ENCODE results near the gene MCC. TPM values are rescaled to one million over a fixed set of nuclear protein-coding genes. Genes with fewer than 3 reads are reported as not detected.

The MCC gene
- total and polyA plus RNA-seq, 12 donors = 4.2 to 34.1 (median 25.2) TPM

GRCh38 chr5:113264046-113264445, 224.2 kb downstream of the MCC start:
- Histone ChIP-seq H3K4me3 (no peak overlapping the region), H3K27ac (no peak overlapping the region), H3K36me3 (no peaks in the 10 kb centered on the region), H3K9me3 (no peaks in the 10 kb centered on the region), H3K4me1 (peaks cover 0 to 58% (median 19%) of the 10 kb centered on the region in 9 donors), H3K27me3 (no peaks in the 10 kb centered on the region)
- ATAC-seq (no peak), DNase-seq (no peak)
- intact Hi-C loops (cut with DNase I) = no loop called here
- 66 to 68% methylated on average over 6 of the region's 6 CpGs for WGBS, 2 donors
- no peak for TF ChIP-seq CTCF (IDR thresholded peaks at IDR 0.05)

- no peaks in the 10 kb centered on the region for H3K9me3 ChIP-seq
- 64 to 65% methylated on average over 3 of the region's 3 CpGs for WGBS, 2 donors
- no peak overlapping the region for H3K27ac ChIP-seq
- no peak for ATAC-seq
- DNase-seq = no peak
- no peaks in the 10 kb centered on the region for H3K36me3 ChIP-seq
- no peak overlapping the region for H3K4me3 ChIP-seq
- TF ChIP-seq CTCF (IDR thresholded peaks at IDR 0.05) = no peak
- no peaks in the 10 kb centered on the region for H3K27me3 ChIP-seq
- intact Hi-C loops (cut with DNase I) = no loop called here
- H3K4me1 ChIP-seq = peaks cover 0 to 54% (median 19%) of the 10 kb centered on the region in 9 donors
Measured at GRCh38 chr5:113263545-113263944, 224.7 kb downstream of the MCC start.

- no peaks in the 10 kb centered on the region for H3K9me3 ChIP-seq
- intact Hi-C loops (cut with DNase I) = no loop called here
- peaks cover 0 to 50% (median 16%) of the 10 kb centered on the region in 9 donors for H3K4me1 ChIP-seq
- no peak for ATAC-seq
- DNase-seq = no peak
- no peak for TF ChIP-seq CTCF (IDR thresholded peaks at IDR 0.05)
- 94% methylated on average over 3 of the region's 3 CpGs for WGBS, 2 donors
- no peaks in the 10 kb centered on the region for H3K27me3 ChIP-seq
- no peak overlapping the region for H3K27ac ChIP-seq
- H3K4me3 ChIP-seq = no peak overlapping the region
- H3K36me3 ChIP-seq = no peaks in the 10 kb centered on the region
Measured at GRCh38 chr5:113262674-113263073, 225.6 kb downstream of the MCC start.

- Histone ChIP-seq H3K36me3 (no peaks in the 10 kb centered on the region), H3K4me3 (no peak overlapping the region), H3K4me1 (peaks cover 0 to 55% (median 28%) of the 10 kb centered on the region in 9 donors), H3K27ac (no peak overlapping the region), H3K27me3 (no peaks in the 10 kb centered on the region), H3K9me3 (no peaks in the 10 kb centered on the region)
- no peak for DNase-seq
- intact Hi-C loops (cut with DNase I) = no loop called here
- TF ChIP-seq CTCF (IDR thresholded peaks at IDR 0.05) = no peak
- ATAC-seq = no peak
Measured at GRCh38 chr5:113259034-113259433, 229.2 kb downstream of the MCC start.

Data from heart right ventricle (tissue), 16 donors.